Stimulated activated CD8-positive, alpha-beta memory T cell treated with anti-CD3 and anti-CD28 coated beads, Interleukin-12 subunit alpha, Interleukin-12 subunit beta, amount 100 ng/mL, for 24 hours (primary cell): ENCODE results near the gene ZNF571.

Source experiments
- DNase-seq: peaks from one replicate; pipeline ENCODE4 v3.0.0-alpha.2; 2020; ENCODE audit errors: extremely low read depth

Gene ZNF571

GRCh38 chr19:37594304-37594981, at the start of gene ZNF571, which contains the start of gene ZNF540:
TSS of gene ZNF571 (minus strand) at chr19:37594792. CDS start at chr19:37586676, 8,116 bp downstream.
TSS of gene ZNF540 (plus strand) at chr19:37594876. CDS start at chr19:37598448, 3,572 bp downstream.
- DNase-seq = peak; percentile 86

- no peak for DNase-seq
Measured at GRCh38 chr19:37635076-37636056, 40.8 kb upstream of the ZNF571 start.

DNA sequence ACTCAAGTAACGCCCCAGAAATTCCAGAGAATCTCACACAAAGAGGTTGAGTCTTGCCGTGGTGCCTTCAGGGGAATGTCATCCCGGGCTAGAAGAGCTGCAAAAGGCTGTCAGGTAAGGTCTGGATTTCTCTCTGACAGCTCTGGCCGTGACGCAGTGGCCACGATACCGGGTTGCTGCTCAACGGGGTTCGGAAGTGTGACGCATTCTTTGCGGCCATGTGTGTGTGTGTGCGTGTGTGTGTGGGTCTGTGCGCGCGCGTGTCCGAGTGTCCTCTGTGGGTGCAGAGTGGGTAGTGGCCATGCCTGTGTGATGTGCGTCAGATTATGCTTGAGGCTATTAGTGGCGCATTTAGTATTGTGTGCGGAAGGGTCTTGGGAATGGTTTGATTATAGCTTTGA, 390 bp upstream of the ZNF571 start:
- peak; percentile 23 for DNase-seq

DNA sequence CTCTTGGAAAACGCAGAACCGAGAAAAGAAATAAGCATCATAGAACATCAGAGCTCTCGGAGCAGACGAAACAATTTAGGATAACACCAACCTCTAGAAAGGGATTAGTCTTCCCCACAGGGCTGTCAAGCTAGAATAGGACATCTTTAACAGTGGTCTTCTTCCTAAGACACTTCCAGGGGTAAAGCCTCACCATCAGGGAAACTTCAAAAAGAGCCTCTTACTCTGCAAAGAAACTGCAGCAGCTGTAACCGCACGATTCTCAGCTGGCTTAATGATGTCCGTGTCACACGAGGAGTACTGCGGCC, 642 bp downstream of the ZNF571 start:
- no peak for DNase-seq

GRCh38 chr19:37583340-37583739, 11.3 kb downstream of the ZNF571 start:
- no peak for DNase-seq

GRCh38 chr19:37572203-37572602, 22.4 kb downstream of the ZNF571 start:
- no peak for DNase-seq

DNA sequence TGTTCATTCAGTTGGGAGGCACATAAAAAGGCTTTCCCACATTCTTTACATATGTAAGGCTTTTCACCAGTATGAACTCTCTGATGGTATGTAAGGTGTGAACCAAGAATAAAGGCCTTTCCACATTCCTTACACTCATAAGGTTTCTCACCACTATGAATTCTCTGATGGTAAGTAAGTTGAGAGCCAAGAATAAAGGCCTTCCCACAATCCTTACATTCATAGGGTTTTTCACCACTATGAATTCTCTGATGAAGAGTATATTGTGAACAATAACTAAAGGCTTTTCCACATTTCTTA, 29.3 kb downstream of the ZNF571 start:
- DNase-seq = no peak

- no peak for DNase-seq
Measured at GRCh38 chr19:37564624-37565369, 29.8 kb downstream of the ZNF571 start.

GRCh38 chr19:37563518-37563917, 31.1 kb downstream of the ZNF571 start:
- no peak for DNase-seq

- peak; percentile 17 for DNase-seq
Measured at GRCh38 chr19:37551129-37551993, 43.2 kb downstream of the ZNF571 start.

DNA sequence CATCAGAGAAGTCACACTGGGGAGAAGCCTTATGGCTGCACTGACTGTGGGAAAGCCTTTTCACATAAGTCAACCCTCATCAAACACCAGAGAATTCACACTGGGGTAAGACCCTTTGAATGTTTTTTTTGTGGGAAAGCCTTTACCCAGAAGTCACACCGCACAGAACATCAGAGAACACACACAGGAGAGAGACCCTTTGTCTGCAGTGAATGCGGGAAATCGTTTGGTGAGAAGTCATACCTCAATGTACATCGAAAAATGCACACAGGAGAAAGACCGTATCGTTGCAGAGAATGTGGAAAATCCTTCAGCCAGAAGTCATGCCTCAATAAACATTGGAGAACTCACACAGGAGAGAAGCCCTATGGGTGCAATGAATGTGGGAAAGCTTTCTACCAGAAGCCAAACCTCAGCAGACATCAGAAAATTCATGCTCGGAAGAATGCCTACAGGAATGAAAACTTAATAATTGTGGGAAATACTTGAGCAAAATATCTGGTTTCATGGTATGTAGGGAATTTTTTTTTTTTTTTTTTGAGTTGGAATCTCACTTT, 57.1 kb downstream of the ZNF571 start:
- no peak for DNase-seq

DNA sequence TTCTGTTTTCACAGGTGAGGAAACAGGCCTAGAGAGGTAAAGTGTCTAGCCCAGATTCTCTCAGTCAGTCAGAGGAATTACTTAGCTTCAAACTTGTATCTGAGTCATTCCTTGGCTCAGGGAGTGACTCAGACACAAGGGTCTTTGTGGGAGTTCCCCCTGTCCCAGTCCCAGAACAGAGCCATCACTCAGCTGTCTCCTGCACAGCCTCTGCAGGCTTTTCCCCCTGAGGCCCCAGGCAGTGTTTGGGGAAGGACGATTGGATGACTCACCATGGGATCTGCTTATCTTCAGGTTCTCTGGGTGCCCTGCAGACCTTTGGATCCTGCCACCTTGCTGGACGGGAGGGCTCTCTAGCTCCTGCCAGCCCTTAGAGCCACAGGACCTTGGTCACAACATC, 74.7 kb downstream of the ZNF571 start:
- DNase-seq = no peak
